Body of pancreas (tissue), 4 donors: ENCODE measurements around the gene ZW10. TPM values are rescaled to one million over a fixed set of nuclear protein-coding genes. Genes with fewer than 3 reads are reported as not detected.
"Not testable (repeated sequence)": the region's sequence is repeated elsewhere in the genome, so short reads cannot be mapped to it uniquely, and the experiment has no call there.

Experiments
- ATAC-seq: fragments of 150-250 bp; one replicate; pipeline ENCODE4 v1.9.1; 2016
- DNase-seq, 4 donors: peaks; one replicate each; pipeline ENCODE4 v3.0.0-alpha.2; 2019
- H3K27ac ChIP-seq, 4 donors: fragments of 200-600 bp; sonication (generic); 1 replicate in 3 of 4; 2 replicates in 1 of 4; pipeline versions ENCODE4 v1.5.1 to v1.6.1; 2016 to 2019; ENCODE audit warnings: mild to moderate bottlenecking in 1 of 4, mixed read lengths in 1 of 4, moderate library complexity in 1 of 4
- H3K27me3 ChIP-seq, 2 donors: fragments of 200-600 bp; sonication (generic); one replicate each; pipeline ENCODE4 v1.6.0; 2016; ENCODE audit warnings: mild to moderate bottlenecking in 1 of 2
- H3K36me3 ChIP-seq, 2 donors: fragments of 200-600 bp; sonication (generic); replicated peaks in 1 of 2; 2 replicates each; pipeline ENCODE4 v1.5.1; 2016; ENCODE audit warnings: low read depth in 2 of 2; ENCODE audit not compliant: insufficient read depth in 1 of 2
- H3K4me1 ChIP-seq: fragments of 200-600 bp; sonication (generic); one replicate; pipeline ENCODE4 v1.6.0; 2016
- H3K4me3 ChIP-seq, 2 donors: fragments of 200-600 bp; sonication (generic); 1 replicate in 1 of 2; 2 replicates in 1 of 2; pipeline ENCODE4 v1.5.1; 2016 to 2019
- H3K9me3 ChIP-seq, 3 donors: fragments of 200-600 bp; sonication (generic); 1 replicate in 2 of 3; 2 replicates in 1 of 3; pipeline ENCODE4 v1.5.1; 2016
- CTCF ChIP-seq, 7 experiments: fragments of 450-650 bp in 4 of 7; fragments of 200-600 bp in 3 of 7; sonication (generic) in 3 of 7; IDR thresholded peaks; one replicate each; pipeline ENCODE4 v1.5.1; 2016 to 2019; ENCODE audit warnings: antibody characterized with exemption in 7 of 7
- POLR2A ChIP-seq, 3 donors: fragments of 450-650 bp; IDR thresholded peaks; one replicate each; pipeline ENCODE4 v1.6.1; 2016; ENCODE audit warnings: antibody characterized with exemption in 3 of 3, mild to moderate bottlenecking in 2 of 3
- WGBS, 2 donors: methylation state at CpG; one replicate each; pipeline ENCODE4 v1.1.5; 2017; 5-methylcytosine and 5-hydroxymethylcytosine counted together
- intact Hi-C: fragments of 100-400 bp; cut with DNase I; formaldehyde crosslinking; loops from one replicate; pipeline ENCODE4 v1.15.1; 2023
- total RNA-seq, 2 donors: library from RNA; depleted of rRNA; stranded (reverse); fragments of >200 nt; gene quantifications; one replicate each; pipeline ENCODE4 v1.1.0, GENCODE V29; 2016

The ZW10 gene
- total RNA-seq, 2 donors from 2014 or later: 6.9 to 10.4 TPM

GRCh38 chr11:113789675-113790320, 16.3 kb upstream of the ZW10 start:
- no peak for DNase-seq

GRCh38 chr11:113789016-113789415, 15.5 kb upstream of the ZW10 start:
- H3K4me1 ChIP-seq, ATAC-seq, H3K27me3 ChIP-seq, H3K27ac ChIP-seq, DNase-seq, H3K9me3 ChIP-seq, intact Hi-C loops, H3K36me3 ChIP-seq, H3K4me3 ChIP-seq: not testable (repeated sequence)
- 77 to 78% methylated on average over 22 of the region's 22 CpGs for WGBS, 2 donors

More at GRCh38 chr11:113789675-113790320, 16.3 kb upstream of the ZW10 start:
- Histone ChIP-seq H3K27me3 (no peaks in the 10 kb centered on the region), H3K36me3 (no peaks in the 10 kb centered on the region), H3K4me3 (no peak overlapping the region), H3K9me3 (no peaks in the 10 kb centered on the region), H3K4me1 (no peaks in the 10 kb centered on the region), H3K27ac (no peak overlapping the region)
- no peak for ATAC-seq
- intact Hi-C loops: no loop called here
- TF ChIP-seq CTCF (IDR thresholded peaks at IDR 0.05): no peak
- TF ChIP-seq POLR2A (IDR thresholded peaks at IDR 0.05): no peak
- 77 to 86% methylated on average over 17 to 27 of the region's 35 CpGs for WGBS, 2 donors

GRCh38 chr11:113782134-113782533, 8.6 kb upstream of the ZW10 start:
- Histone ChIP-seq H3K27ac (no peak overlapping the region), H3K27me3 (no peaks in the 10 kb centered on the region), H3K36me3 (no peaks in the 10 kb centered on the region), H3K4me1 (peaks cover 15% of the 10 kb centered on the region), H3K9me3 (no peaks in the 10 kb centered on the region), H3K4me3 (no peak overlapping the region)
- 45 to 65% methylated on average over 1 of the region's 1 CpG for WGBS, 2 donors
- no peak for TF ChIP-seq POLR2A (IDR thresholded peaks at IDR 0.05)
- TF ChIP-seq CTCF (IDR thresholded peaks at IDR 0.05): no peak
- ATAC-seq (no peak), DNase-seq (no peak)
- intact Hi-C loops: no loop called here

GRCh38 chr11:113781682-113782081, 8.2 kb upstream of the ZW10 start:
- no peaks in the 10 kb centered on the region for H3K36me3 ChIP-seq
- no peak for TF ChIP-seq POLR2A (IDR thresholded peaks at IDR 0.05)
- TF ChIP-seq CTCF (IDR thresholded peaks at IDR 0.05): no peak
- H3K9me3 ChIP-seq: no peaks in the 10 kb centered on the region
- DNase-seq: no peak
- no peaks in the 10 kb centered on the region for H3K27me3 ChIP-seq
- H3K27ac ChIP-seq: no peak overlapping the region
- no peak overlapping the region for H3K4me3 ChIP-seq
- 48 to 59% methylated on average over 5 of the region's 5 CpGs for WGBS, 2 donors
- intact Hi-C loops: no loop called here
- ATAC-seq: no peak
- peaks cover 15% of the 10 kb centered on the region for H3K4me1 ChIP-seq

GRCh38 chr11:113779496-113779895, 6.0 kb upstream of the ZW10 start, which contains the start of gene CLDN25:
Gene CLDN25 (plus strand): TSS chr11:113779796. CDS start chr11:113779796, 0 bp downstream.
- Histone ChIP-seq H3K4me3 (no peak within 1 kb of the TSS), H3K36me3 (no peaks in the 10 kb centered on the region), H3K9me3 (no peaks in the 10 kb centered on the region), H3K27ac (peak within 1 kb of the TSS in 2 of 4 donors; percentile 60 to 72), H3K27me3 (no peaks in the 10 kb centered on the region), H3K4me1 (peaks cover 15% of the 10 kb centered on the region)
- 89 to 91% methylated on average over 4 of the region's 4 CpGs for WGBS, 2 donors
- no peak for TF ChIP-seq CTCF (IDR thresholded peaks at IDR 0.05)
- no peak for TF ChIP-seq POLR2A (IDR thresholded peaks at IDR 0.05)
- DNase-seq: no peak
- intact Hi-C loops: no loop called here
- no peak for ATAC-seq
